Right lobe of liver (tissue), 4 donors: ENCODE data around the gene GPR155.

ENCODE experiments used
- POLR2A ChIP-seq: fragments of 450-650 bp; IDR thresholded peaks from one replicate; pipeline ENCODE4 v1.6.1; 2017; ENCODE audit warnings: antibody characterized with exemption, mild to moderate bottlenecking
- TF ChIP-seq, protein P1 (sequence below), 4 donors: fragments of 200-600 bp in 3 of 4; fragments of 450-650 bp in 1 of 4; IDR thresholded peaks; one replicate each; pipeline versions ENCODE4 v1.5.1 to v1.8.0; 2016 to 2022; ENCODE audit warnings: antibody characterized with exemption in 4 of 4, mild to moderate bottlenecking in 2 of 4
- donor health status: DM: no; HTN: no; CAD: no.
- donor health status: DM: no; HTN: no; CAD: no.
- donor health status: DM: no; HTN: yes; CAD: no.

DNA sequence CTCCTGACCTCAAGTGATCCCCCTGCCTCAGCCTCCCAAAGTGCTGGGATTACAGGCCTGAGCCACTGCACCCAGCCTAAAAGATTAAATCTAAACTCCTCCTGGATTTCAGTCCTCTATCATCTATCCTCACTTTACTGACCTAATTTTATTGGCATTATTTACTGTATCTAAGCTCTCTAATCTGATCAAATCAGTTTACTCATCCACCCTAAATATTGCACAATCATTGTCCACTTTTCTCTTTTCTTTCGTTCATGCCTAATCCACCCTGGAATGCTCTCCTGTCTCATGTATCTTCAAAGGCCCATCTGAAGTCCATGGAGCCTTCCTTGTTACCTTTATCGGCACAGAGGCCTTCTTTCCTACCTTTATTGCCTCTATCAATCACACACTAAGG, 31.6 kb upstream of the GPR155 start:
- TF ChIP-seq, protein P1, sequence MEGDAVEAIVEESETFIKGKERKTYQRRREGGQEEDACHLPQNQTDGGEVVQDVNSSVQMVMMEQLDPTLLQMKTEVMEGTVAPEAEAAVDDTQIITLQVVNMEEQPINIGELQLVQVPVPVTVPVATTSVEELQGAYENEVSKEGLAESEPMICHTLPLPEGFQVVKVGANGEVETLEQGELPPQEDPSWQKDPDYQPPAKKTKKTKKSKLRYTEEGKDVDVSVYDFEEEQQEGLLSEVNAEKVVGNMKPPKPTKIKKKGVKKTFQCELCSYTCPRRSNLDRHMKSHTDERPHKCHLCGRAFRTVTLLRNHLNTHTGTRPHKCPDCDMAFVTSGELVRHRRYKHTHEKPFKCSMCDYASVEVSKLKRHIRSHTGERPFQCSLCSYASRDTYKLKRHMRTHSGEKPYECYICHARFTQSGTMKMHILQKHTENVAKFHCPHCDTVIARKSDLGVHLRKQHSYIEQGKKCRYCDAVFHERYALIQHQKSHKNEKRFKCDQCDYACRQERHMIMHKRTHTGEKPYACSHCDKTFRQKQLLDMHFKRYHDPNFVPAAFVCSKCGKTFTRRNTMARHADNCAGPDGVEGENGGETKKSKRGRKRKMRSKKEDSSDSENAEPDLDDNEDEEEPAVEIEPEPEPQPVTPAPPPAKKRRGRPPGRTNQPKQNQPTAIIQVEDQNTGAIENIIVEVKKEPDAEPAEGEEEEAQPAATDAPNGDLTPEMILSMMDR (IDR thresholded peaks at IDR 0.05): no peak
- no peak for TF ChIP-seq POLR2A
